ENCODE data around the gene BCAN.
A peak's percentile ranks its signal among the peaks of the same experiment; 100 is the strongest.
"Not testable (repeated sequence)": the region's sequence is repeated elsewhere in the genome, so short reads cannot be mapped to it uniquely, and the experiment has no call there.

BCAN gene

GRCh38 chr1:156626079-156626438 lies 15.9 kb upstream of the BCAN start:
- no peaks in the 10 kb centered on the region for H3K79me2 ChIP-seq (ENCODE audit: control insufficient read depth, low read length)
- no peak overlapping the region for H3K4me2 ChIP-seq (ENCODE audit: low read length)
- H3K27ac ChIP-seq (ENCODE audit: low read depth, low read length) = no peak overlapping the region
- no peaks in the 10 kb centered on the region for H4K20me1 ChIP-seq (ENCODE audit: control insufficient read depth, insufficient read depth, low read depth, low read length)
- no peaks in the 10 kb centered on the region for H3K9me2 ChIP-seq (replicated peaks; ENCODE audit: control insufficient read depth, low read length)
- no peaks in the 10 kb centered on the region for H3K9me3 ChIP-seq (ENCODE audit: control insufficient read depth, insufficient read depth, low read length)
- H3K27me3 ChIP-seq (ENCODE audit: control insufficient read depth, low read length) = peaks cover 32% of the 10 kb centered on the region
- TF ChIP-seq EZH2phosphoT487 (IDR thresholded peaks at IDR 0.05; ENCODE audit: borderline replicate concordance, low read length) = no peak
- TF ChIP-seq, protein P1, sequence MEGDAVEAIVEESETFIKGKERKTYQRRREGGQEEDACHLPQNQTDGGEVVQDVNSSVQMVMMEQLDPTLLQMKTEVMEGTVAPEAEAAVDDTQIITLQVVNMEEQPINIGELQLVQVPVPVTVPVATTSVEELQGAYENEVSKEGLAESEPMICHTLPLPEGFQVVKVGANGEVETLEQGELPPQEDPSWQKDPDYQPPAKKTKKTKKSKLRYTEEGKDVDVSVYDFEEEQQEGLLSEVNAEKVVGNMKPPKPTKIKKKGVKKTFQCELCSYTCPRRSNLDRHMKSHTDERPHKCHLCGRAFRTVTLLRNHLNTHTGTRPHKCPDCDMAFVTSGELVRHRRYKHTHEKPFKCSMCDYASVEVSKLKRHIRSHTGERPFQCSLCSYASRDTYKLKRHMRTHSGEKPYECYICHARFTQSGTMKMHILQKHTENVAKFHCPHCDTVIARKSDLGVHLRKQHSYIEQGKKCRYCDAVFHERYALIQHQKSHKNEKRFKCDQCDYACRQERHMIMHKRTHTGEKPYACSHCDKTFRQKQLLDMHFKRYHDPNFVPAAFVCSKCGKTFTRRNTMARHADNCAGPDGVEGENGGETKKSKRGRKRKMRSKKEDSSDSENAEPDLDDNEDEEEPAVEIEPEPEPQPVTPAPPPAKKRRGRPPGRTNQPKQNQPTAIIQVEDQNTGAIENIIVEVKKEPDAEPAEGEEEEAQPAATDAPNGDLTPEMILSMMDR (IDR thresholded peaks at IDR 0.05; ENCODE audit: low read depth, low read length, poor library complexity, severe bottlenecking) = peak; percentile 5
- H3F3A ChIP-seq (ENCODE audit: control insufficient read depth, insufficient read depth) = peaks cover 14% of the 10 kb centered on the region
- H3K4me3 ChIP-seq (ENCODE audit: low read length) = no peak overlapping the region
- peaks cover 61% of the 10 kb centered on the region for H3K4me1 ChIP-seq (ENCODE audit: control insufficient read depth, low read length)
- no peaks in the 10 kb centered on the region for H3K36me3 ChIP-seq (ENCODE audit: control insufficient read depth, low read length)

- Histone ChIP-seq H3K79me2 (ENCODE audit: control insufficient read depth, low read length) (no peaks in the 10 kb centered on the region), H3K27ac (ENCODE audit: low read depth, low read length) (peak overlapping the region; percentile 54), H3K4me1 (ENCODE audit: control insufficient read depth, low read length) (peaks cover 61% of the 10 kb centered on the region), H4K20me1 (ENCODE audit: control insufficient read depth, insufficient read depth, low read depth, low read length) (no peaks in the 10 kb centered on the region), H3K9me3 (ENCODE audit: control insufficient read depth, insufficient read depth, low read length) (no peaks in the 10 kb centered on the region), H3K4me2 (ENCODE audit: low read length) (peak overlapping the region; percentile 64), H3K9me2 (replicated peaks; ENCODE audit: control insufficient read depth, low read length) (no peaks in the 10 kb centered on the region), H3K4me3 (ENCODE audit: low read length) (peak overlapping the region; percentile 44), H3K36me3 (ENCODE audit: control insufficient read depth, low read length) (no peaks in the 10 kb centered on the region), H3K27me3 (ENCODE audit: control insufficient read depth, low read length) (peaks cover 29% of the 10 kb centered on the region), H3F3A (ENCODE audit: control insufficient read depth, insufficient read depth) (peaks cover 14% of the 10 kb centered on the region)
- TF ChIP-seq EZH2phosphoT487 (IDR thresholded peaks at IDR 0.05; ENCODE audit: borderline replicate concordance, low read length) = no peak
- TF ChIP-seq, protein P1 (IDR thresholded peaks at IDR 0.05; ENCODE audit: low read depth, low read length, poor library complexity, severe bottlenecking) = peak; percentile 93
These were observed 14.5 kb upstream of the BCAN start for GRCh38 chr1:156627313-156627880.

GRCh38 chr1:156629823-156630449 lies 12.0 kb upstream of the BCAN start:
- Histone ChIP-seq H3K79me2 (ENCODE audit: control insufficient read depth, low read length) (no peaks in the 10 kb centered on the region), H3K9me2 (replicated peaks; ENCODE audit: control insufficient read depth, low read length) (no peaks in the 10 kb centered on the region), H3K4me1 (ENCODE audit: control insufficient read depth, low read length) (peaks cover 54% of the 10 kb centered on the region), H3F3A (ENCODE audit: control insufficient read depth, insufficient read depth) (peaks cover 14% of the 10 kb centered on the region), H3K4me2 (ENCODE audit: low read length) (0 out of 2 replicates have a peak overlapping the region, but pooled peaks have one; percentile 10), H3K4me3 (ENCODE audit: low read length) (no peak overlapping the region), H3K9me3 (ENCODE audit: control insufficient read depth, insufficient read depth, low read length) (no peaks in the 10 kb centered on the region), H4K20me1 (ENCODE audit: control insufficient read depth, insufficient read depth, low read depth, low read length) (no peaks in the 10 kb centered on the region), H3K27ac (ENCODE audit: low read depth, low read length) (no peak overlapping the region), H3K27me3 (ENCODE audit: control insufficient read depth, low read length) (peaks cover 22% of the 10 kb centered on the region), H3K36me3 (ENCODE audit: control insufficient read depth, low read length) (no peaks in the 10 kb centered on the region)
- TF ChIP-seq, protein P1 (IDR thresholded peaks at IDR 0.05; ENCODE audit: low read depth, low read length, poor library complexity, severe bottlenecking) = no peak
- TF ChIP-seq EZH2phosphoT487 (IDR thresholded peaks at IDR 0.05; ENCODE audit: borderline replicate concordance, low read length) = no peak

- not testable (repeated sequence) for H3K79me2 ChIP-seq (ENCODE audit: control insufficient read depth, low read length); H3K9me3 ChIP-seq (ENCODE audit: control insufficient read depth, insufficient read depth, low read length); H3K4me2 ChIP-seq (ENCODE audit: low read length); H3K4me3 ChIP-seq (ENCODE audit: low read length); H3K27ac ChIP-seq (ENCODE audit: low read depth, low read length); H3K9me2 ChIP-seq (replicated peaks; ENCODE audit: control insufficient read depth, low read length); H4K20me1 ChIP-seq (ENCODE audit: control insufficient read depth, insufficient read depth, low read depth, low read length); H3K36me3 ChIP-seq (ENCODE audit: control insufficient read depth, low read length)
- peaks cover 14% of the 10 kb centered on the region for H3F3A ChIP-seq (ENCODE audit: control insufficient read depth, insufficient read depth)
- H3K4me1 ChIP-seq (ENCODE audit: control insufficient read depth, low read length) = peaks cover 42% of the 10 kb centered on the region
- peaks cover 16% of the 10 kb centered on the region for H3K27me3 ChIP-seq (ENCODE audit: control insufficient read depth, low read length)
These were observed 10.8 kb upstream of the BCAN start for GRCh38 chr1:156631152-156631551.
